ENCODE data around the gene XPO6. TPM values are rescaled to one million over a fixed set of nuclear protein-coding genes. Genes with fewer than 3 reads are reported as not detected.

XPO6 gene
- total and polyA plus RNA-seq, 2 of the 13 experiments (the other 11 are each of a cell fraction or from before 2014, with no cell fraction given): 109 to 129 TPM

GRCh38 chr16:28181515-28181914 is 30.2 kb downstream of the XPO6 start (continued):
- TF ChIP-seq ATF3 (CRISPR knock-in tag; IDR thresholded peaks at IDR 0.05) (peak; percentile 85), ZBTB14 (CRISPR knock-in tag; IDR thresholded peaks at IDR 0.05) (no peak), ATF7-NPFF (CRISPR knock-in tag; IDR thresholded peaks at IDR 0.05; ENCODE audit: low read depth) (no peak), KDM5A (IDR thresholded peaks at IDR 0.05; ENCODE audit: borderline replicate concordance, low read length) (no peak), ZNF614 (CRISPR knock-in tag; IDR thresholded peaks at IDR 0.05; ENCODE audit: borderline replicate concordance) (0 out of 2 replicates have a peak, but pooled peaks have one; percentile 40), PAXIP1 (CRISPR knock-in tag; conservative IDR thresholded peaks at IDR 0.05) (0 out of 2 replicates have a peak, but pooled peaks have one; percentile 16), FOXA1 (IDR thresholded peaks at IDR 0.05) (no peak), FOXA1 (CRISPR knock-in tag; IDR thresholded peaks at IDR 0.05) (0 out of 2 replicates have a peak, but pooled peaks have one; percentile 16), ZBTB21 (CRISPR knock-in tag; IDR thresholded peaks at IDR 0.05) (0 out of 2 replicates have a peak, but pooled peaks have one; percentile 16), CBX1 (IDR thresholded peaks at IDR 0.05; ENCODE audit: low read depth) (no peak), BCL6 (CRISPR knock-in tag; IDR thresholded peaks at IDR 0.05) (peak; percentile 80), ZNF3 (CRISPR knock-in tag; IDR thresholded peaks at IDR 0.05) (peak; percentile 56; the same call in 1 of the 2 replicates), IKZF5 (CRISPR knock-in tag; IDR thresholded peaks at IDR 0.05) (peak; percentile 50; the same call in 1 of the 2 replicates), RARA (CRISPR knock-in tag; IDR thresholded peaks at IDR 0.05) (peak; percentile 41; the same call in 1 of the 2 replicates), MYPOP (CRISPR knock-in tag; IDR thresholded peaks at IDR 0.05) (no peak), U2AF2 (IDR thresholded peaks at IDR 0.05; ENCODE audit: low read depth, low read length) (no peak), CEBPG (CRISPR knock-in tag; IDR thresholded peaks at IDR 0.05) (0 out of 2 replicates have a peak, but pooled peaks have one; percentile 2), FOSL2 (CRISPR knock-in tag; IDR thresholded peaks at IDR 0.05) (peak; percentile 97), ZNF639 (CRISPR knock-in tag; conservative IDR thresholded peaks at IDR 0.05) (no peak), ZNF644 (CRISPR knock-in tag; IDR thresholded peaks at IDR 0.05; ENCODE audit: low read depth) (peak; percentile 95), ZKSCAN8 (CRISPR knock-in tag; IDR thresholded peaks at IDR 0.05; ENCODE audit: borderline replicate concordance) (0 out of 2 replicates have a peak, but pooled peaks have one; percentile 44), ZNF7 (CRISPR knock-in tag; IDR thresholded peaks at IDR 0.05) (no peak), POLR2A (IDR thresholded peaks at IDR 0.05; ENCODE audit: insufficient read depth in 1 of 2, low read depth in 2 of 2, low read length in 2 of 2) (peak in 1 of 2 experiments; percentile 46; a peak in 2 of 4 replicates), HMG20A (CRISPR knock-in tag; IDR thresholded peaks at IDR 0.05; ENCODE audit: borderline replicate concordance) (peak; percentile 52; the same call in 1 of the 2 replicates), GATAD2A (CRISPR knock-in tag; IDR thresholded peaks at IDR 0.05) (peak; percentile 58)
